ENCODE data around the gene CHD9.

DNA sequence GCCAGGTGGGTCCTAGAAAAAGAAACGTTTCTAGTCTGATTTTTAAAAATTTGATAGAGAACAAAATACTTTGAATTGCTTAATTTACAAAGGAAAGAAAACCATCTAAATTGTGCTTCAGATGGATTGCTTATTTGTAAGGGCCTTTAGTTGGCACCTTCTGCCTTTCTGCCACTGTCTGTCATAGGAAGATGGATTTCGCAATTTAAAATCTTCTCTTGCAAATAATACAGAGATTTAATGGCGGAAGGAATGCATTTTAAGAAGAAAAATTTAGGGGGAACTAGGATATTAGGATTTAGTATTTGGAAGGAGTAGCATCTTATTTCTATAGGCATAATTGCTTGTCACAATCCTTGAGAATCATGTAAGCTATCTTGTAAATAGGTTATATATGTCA is 204.0 kb downstream of the CHD9 start:
- TF ChIP-seq, protein P1, sequence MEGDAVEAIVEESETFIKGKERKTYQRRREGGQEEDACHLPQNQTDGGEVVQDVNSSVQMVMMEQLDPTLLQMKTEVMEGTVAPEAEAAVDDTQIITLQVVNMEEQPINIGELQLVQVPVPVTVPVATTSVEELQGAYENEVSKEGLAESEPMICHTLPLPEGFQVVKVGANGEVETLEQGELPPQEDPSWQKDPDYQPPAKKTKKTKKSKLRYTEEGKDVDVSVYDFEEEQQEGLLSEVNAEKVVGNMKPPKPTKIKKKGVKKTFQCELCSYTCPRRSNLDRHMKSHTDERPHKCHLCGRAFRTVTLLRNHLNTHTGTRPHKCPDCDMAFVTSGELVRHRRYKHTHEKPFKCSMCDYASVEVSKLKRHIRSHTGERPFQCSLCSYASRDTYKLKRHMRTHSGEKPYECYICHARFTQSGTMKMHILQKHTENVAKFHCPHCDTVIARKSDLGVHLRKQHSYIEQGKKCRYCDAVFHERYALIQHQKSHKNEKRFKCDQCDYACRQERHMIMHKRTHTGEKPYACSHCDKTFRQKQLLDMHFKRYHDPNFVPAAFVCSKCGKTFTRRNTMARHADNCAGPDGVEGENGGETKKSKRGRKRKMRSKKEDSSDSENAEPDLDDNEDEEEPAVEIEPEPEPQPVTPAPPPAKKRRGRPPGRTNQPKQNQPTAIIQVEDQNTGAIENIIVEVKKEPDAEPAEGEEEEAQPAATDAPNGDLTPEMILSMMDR (IDR thresholded peaks at IDR 0.05; ENCODE audit: low read length), result no peak
- TF ChIP-seq EZH2phosphoT487 (IDR thresholded peaks at IDR 0.05; ENCODE audit: low read length), result no peak

Measured in MM.1S (cell line).